Glutamatergic neuron (in vitro differentiated cells): ENCODE results near the gene IRF2. TPM values are rescaled to one million over a fixed set of nuclear protein-coding genes. Genes with fewer than 3 reads are reported as not detected.

ENCODE experiments used
- DNase-seq: peaks from one replicate; pipeline ENCODE4 v3.0.0; 2022
- H3K27ac Mint-ChIP-seq: one replicate; pipeline ENCODE4 v1.8.0; 2020; ENCODE audit warnings: mild to moderate bottlenecking, mixed read lengths, inconsistent platforms; ENCODE audit not compliant: unreplicated experiment
- H3K27me3 Mint-ChIP-seq: one replicate; pipeline ENCODE4 v1.8.0; 2020; ENCODE audit warnings: mild to moderate bottlenecking, moderate library complexity, mixed read lengths, inconsistent platforms; ENCODE audit not compliant: unreplicated experiment
- H3K36me3 Mint-ChIP-seq: one replicate; pipeline ENCODE4 v1.8.0; 2020; ENCODE audit warnings: mild to moderate bottlenecking, mixed read lengths, inconsistent platforms; ENCODE audit not compliant: unreplicated experiment
- H3K4me1 Mint-ChIP-seq: one replicate; pipeline ENCODE4 v1.8.0; 2020; ENCODE audit warnings: mild to moderate bottlenecking, low read depth, mixed read lengths, inconsistent platforms; ENCODE audit not compliant: unreplicated experiment
- H3K4me3 Mint-ChIP-seq: one replicate; pipeline ENCODE4 v1.8.0; 2020; ENCODE audit warnings: mild to moderate bottlenecking, mixed read lengths, inconsistent platforms; ENCODE audit not compliant: unreplicated experiment
- H3K9me3 Mint-ChIP-seq: one replicate; pipeline ENCODE4 v1.8.0; 2020; ENCODE audit warnings: mild to moderate bottlenecking, moderate library complexity, mixed read lengths, inconsistent platforms; ENCODE audit not compliant: unreplicated experiment
- total RNA-seq: library from RNA; stranded (reverse); fragmentation: NEBNext Ultra II Directional; extraction: Animal tissue kit (Norgen Biotek cat#: 25700); gene quantifications from one replicate; pipeline ENCODE4 v1.2.1, GENCODE V29; 2021; ENCODE audit not compliant: unreplicated experiment
- TF ChIP-seq, protein P1 (sequence below): fragments of 200-600 bp; sonication (generic); IDR thresholded peaks from one replicate; pipeline ENCODE4 v1.5.0; 2021; ENCODE audit not compliant: partially characterized antibody, unreplicated experiment

IRF2 gene
- total RNA-seq, 1 donor from 2014 or later, result 7.4 TPM

GRCh38 chr4:184447664-184448063 is 26.7 kb downstream of the IRF2 start:
- no peak overlapping the region for H3K27ac Mint-ChIP-seq
- H3K9me3 Mint-ChIP-seq, result no peaks in the 10 kb centered on the region
- peaks cover 6% of the 10 kb centered on the region for H3K27me3 Mint-ChIP-seq
- DNase-seq, result no peak
- peaks cover 9% of the 10 kb centered on the region for H3K4me1 Mint-ChIP-seq
- TF ChIP-seq, protein P1, sequence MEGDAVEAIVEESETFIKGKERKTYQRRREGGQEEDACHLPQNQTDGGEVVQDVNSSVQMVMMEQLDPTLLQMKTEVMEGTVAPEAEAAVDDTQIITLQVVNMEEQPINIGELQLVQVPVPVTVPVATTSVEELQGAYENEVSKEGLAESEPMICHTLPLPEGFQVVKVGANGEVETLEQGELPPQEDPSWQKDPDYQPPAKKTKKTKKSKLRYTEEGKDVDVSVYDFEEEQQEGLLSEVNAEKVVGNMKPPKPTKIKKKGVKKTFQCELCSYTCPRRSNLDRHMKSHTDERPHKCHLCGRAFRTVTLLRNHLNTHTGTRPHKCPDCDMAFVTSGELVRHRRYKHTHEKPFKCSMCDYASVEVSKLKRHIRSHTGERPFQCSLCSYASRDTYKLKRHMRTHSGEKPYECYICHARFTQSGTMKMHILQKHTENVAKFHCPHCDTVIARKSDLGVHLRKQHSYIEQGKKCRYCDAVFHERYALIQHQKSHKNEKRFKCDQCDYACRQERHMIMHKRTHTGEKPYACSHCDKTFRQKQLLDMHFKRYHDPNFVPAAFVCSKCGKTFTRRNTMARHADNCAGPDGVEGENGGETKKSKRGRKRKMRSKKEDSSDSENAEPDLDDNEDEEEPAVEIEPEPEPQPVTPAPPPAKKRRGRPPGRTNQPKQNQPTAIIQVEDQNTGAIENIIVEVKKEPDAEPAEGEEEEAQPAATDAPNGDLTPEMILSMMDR, result no peak
- H3K36me3 Mint-ChIP-seq, result no peaks in the 10 kb centered on the region
- H3K4me3 Mint-ChIP-seq, result no peak overlapping the region

DNA sequence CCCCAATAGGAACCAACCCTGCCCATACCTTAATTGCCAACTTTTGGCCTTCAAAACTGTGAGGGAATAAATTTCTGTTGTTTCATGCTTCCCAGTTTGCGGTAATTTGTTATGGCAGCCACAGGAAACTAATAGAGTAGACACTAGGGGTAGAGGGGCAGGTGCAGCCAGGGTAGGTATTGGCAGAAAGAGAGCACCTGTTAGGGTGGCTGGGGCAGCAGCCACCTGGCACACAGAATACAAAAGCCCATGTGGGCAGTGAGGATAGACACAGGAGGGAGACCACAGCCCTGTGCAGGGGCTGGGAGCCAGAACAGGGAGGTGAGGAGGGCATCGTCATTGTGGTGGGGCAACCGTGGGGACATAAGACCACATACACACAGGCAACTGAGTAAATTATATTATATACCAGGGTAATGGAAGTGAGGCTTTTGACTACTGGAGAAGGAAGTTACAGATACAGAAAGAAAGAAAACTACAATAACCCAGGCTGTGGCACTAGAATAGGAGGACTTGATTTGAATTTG is 28.2 kb downstream of the IRF2 start:
- Mint-ChIP-seq H3K27ac (no peak overlapping the region), H3K4me3 (no peak overlapping the region), H3K4me1 (peaks cover 2% of the 10 kb centered on the region), H3K9me3 (peaks cover 2% of the 10 kb centered on the region), H3K36me3 (no peaks in the 10 kb centered on the region), H3K27me3 (peaks cover 6% of the 10 kb centered on the region)
- DNase-seq, result no peak
- TF ChIP-seq, protein P1, result no peak

DNA sequence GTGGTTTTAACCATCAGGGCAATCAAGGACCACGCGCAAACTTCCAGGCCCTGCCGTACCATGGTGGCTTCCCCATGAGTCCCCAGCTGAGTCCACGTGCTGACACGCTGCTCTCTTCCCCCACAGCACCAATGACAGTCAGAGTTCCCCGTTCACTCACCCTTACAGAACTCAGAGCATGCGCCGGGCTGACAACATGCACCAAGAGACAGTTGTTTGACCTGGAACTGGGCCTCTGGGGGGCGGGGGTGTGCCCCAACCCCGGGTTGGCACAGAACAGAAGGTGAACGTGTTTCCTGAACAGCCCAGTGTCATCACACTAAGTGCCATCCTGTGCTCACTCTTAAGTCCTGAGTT is 29.4 kb downstream of the IRF2 start:
- no peak for DNase-seq
- Mint-ChIP-seq H3K27ac (no peak overlapping the region), H3K36me3 (no peaks in the 10 kb centered on the region), H3K4me1 (peaks cover 7% of the 10 kb centered on the region), H3K4me3 (no peak overlapping the region), H3K9me3 (peaks cover 5% of the 10 kb centered on the region), H3K27me3 (peaks cover 9% of the 10 kb centered on the region)
- TF ChIP-seq, protein P1, result no peak

GRCh38 chr4:184444215-184444952 is 30.0 kb downstream of the IRF2 start:
- Mint-ChIP-seq H3K4me1 (peaks cover 8% of the 10 kb centered on the region), H3K27me3 (peaks cover 9% of the 10 kb centered on the region), H3K4me3 (no peak overlapping the region), H3K36me3 (no peaks in the 10 kb centered on the region), H3K27ac (no peak overlapping the region), H3K9me3 (peaks cover 5% of the 10 kb centered on the region)
- DNase-seq, result no peak
- TF ChIP-seq, protein P1, result no peak

DNA sequence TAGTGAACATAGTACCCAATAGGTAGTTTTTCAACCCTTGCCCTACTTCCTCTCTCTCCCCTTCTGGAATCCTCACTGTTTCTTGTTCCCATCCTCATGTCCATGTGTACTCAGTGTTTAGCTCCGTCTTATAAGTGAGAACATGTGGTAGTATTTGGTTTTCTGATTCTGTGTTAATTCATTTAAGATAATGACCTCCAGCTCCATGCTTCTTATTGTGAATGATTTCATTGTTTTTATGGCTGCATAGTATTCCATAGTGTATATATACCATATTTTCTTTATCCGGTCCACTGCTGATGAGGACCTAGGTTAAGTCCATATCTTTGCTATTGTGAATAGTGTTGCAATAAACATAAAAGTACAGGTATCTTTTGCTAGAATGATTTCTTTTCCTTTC is 31.0 kb downstream of the IRF2 start:
- no peak overlapping the region for H3K4me3 Mint-ChIP-seq

More for the DNA sequence above, 31.0 kb downstream of the IRF2 start:
- peaks cover 3% of the 10 kb centered on the region for H3K27me3 Mint-ChIP-seq
- H3K4me1 Mint-ChIP-seq, result peaks cover 16% of the 10 kb centered on the region
- no peak for DNase-seq
- peaks cover 5% of the 10 kb centered on the region for H3K9me3 Mint-ChIP-seq
- no peak overlapping the region for H3K27ac Mint-ChIP-seq
- TF ChIP-seq, protein P1, result no peak
- no peaks in the 10 kb centered on the region for H3K36me3 Mint-ChIP-seq
